Heart right ventricle (tissue), 16 donors: Measurements from ENCODE around the gene MACROH2A1. TPM values are rescaled to one million over a fixed set of nuclear protein-coding genes. Genes with fewer than 3 reads are reported as not detected.

Experiments
- ATAC-seq, 8 donors: fragments of 200-7000 bp; cut with Tn5 transposase; one replicate each; pipeline ENCODE4 v1.9.1; 2020; ENCODE audit warnings: mild to moderate bottlenecking in 8 of 8, moderate library complexity in 8 of 8, moderate number of reproducible peaks in 1 of 8
- DNase-seq, 2 donors: peaks; one replicate each; pipeline ENCODE4 v3.0.0-alpha.2; 2020
- H3K27ac ChIP-seq, 10 donors: fragments of 200-600 bp; sonication (generic) in 2 of 10; one replicate each; pipeline versions ENCODE4 v1.5.0 to v1.8.0; 2020 to 2022; ENCODE audit warnings: mild to moderate bottlenecking in 3 of 10
- H3K27me3 ChIP-seq, 7 donors: fragments of 200-600 bp; one replicate each; pipeline ENCODE4 v1.8.0; 2021 to 2022; ENCODE audit warnings: mild to moderate bottlenecking in 2 of 7
- H3K36me3 ChIP-seq, 9 donors: fragments of 200-600 bp; sonication (generic) in 1 of 9; one replicate each; pipeline versions ENCODE4 v1.5.0 to v1.8.0; 2020 to 2022; ENCODE audit warnings: mild to moderate bottlenecking in 2 of 9
- H3K4me1 ChIP-seq, 9 donors: fragments of 200-600 bp; sonication (generic) in 1 of 9; one replicate each; pipeline versions ENCODE4 v1.5.0 to v1.8.0; 2020 to 2022; ENCODE audit warnings: mild to moderate bottlenecking in 4 of 9
- H3K4me3 ChIP-seq, 10 donors: fragments of 200-600 bp; sonication (generic) in 2 of 10; one replicate each; pipeline versions ENCODE4 v1.5.0 to v1.8.0; 2020 to 2022; ENCODE audit warnings: mild to moderate bottlenecking in 7 of 10, moderate library complexity in 2 of 10
- H3K9me3 ChIP-seq, 11 donors: fragments of 200-600 bp in 10 of 11; sonication (generic) in 2 of 11; one replicate each; pipeline versions ENCODE4 v1.5.0 to v1.8.0; 2013 to 2022; ENCODE audit warnings: mild to moderate bottlenecking in 2 of 11, control low read depth in 1 of 11, moderate library complexity in 1 of 11
- WGBS, 2 donors: extraction: QIAGEN DNeasy Blood & Tissue Kit; methylation state at CpG; one replicate each; pipeline ENCODE4 v1.1.7; 2013; ENCODE audit warnings: inconsistent platforms in 1 of 2; 5-methylcytosine and 5-hydroxymethylcytosine counted together
- intact Hi-C, 10 donors: fragments of 100-400 bp; cut with DNase I; formaldehyde crosslinking; loops; one replicate each; pipeline versions ENCODE4 v1.11.1 to v1.14.2; 2022
- polyA plus RNA-seq, 2 donors: library from polyadenylated mRNA; stranded (reverse); fragments of 200-250 nt; gene quantifications; one replicate each; pipeline ENCODE4 v1.2.3, GENCODE V29; 2013
- total RNA-seq, 10 donors: library from RNA; stranded (reverse); fragmentation: NEBNext Ultra II Directional in 3 of 10; extraction: Animal tissue kit (Norgen Biotek cat#: 25700) in 3 of 10; gene quantifications; one replicate each; pipeline versions ENCODE4 v1.2.1 to v1.2.4, GENCODE V29; 2021 to 2023
- TF ChIP-seq, protein P1 (sequence below), 9 donors: fragments of 200-600 bp; sonication (generic) in 2 of 9; IDR thresholded peaks; one replicate each; pipeline versions ENCODE4 v1.5.0 to v1.8.0; 2021 to 2022; ENCODE audit warnings: antibody characterized with exemption in 9 of 9, mild to moderate bottlenecking in 5 of 9, moderate library complexity in 1 of 9
- donor health status: Arrhythmogenic right ventricular cardiomyopathy.
- donor health status: ischemic (EF 13 %, LVEDD 7.1; RV severe dilation, severe dysfunction).
- donor health status: healthy with polysubstance abuse.
- donor health status: DM: no; HTN: yes; CAD: no.
- donor health status: DM: no; HTN: no; CAD: no.
- donor health status: ischemic (EF 25% LVEDD 6.9; RV normal size, moderate dysfunction).
- donor health status: ischemic (EF 25% LVEDD 5.7; RV mildly dilated, moderate dysfunction).
- donor health status: healthy.
- donor health status: DM: yes; HTN: yes; CAD: no.
- donor health status: Ischemic cardiomyopathy.
- donor health status: ischemic (EF 35%, LVEDD 5.7; RV mildly dilated, moderate dysfunction).
- donor health status: nonischemic (EF 11% LVEDD 7.7; RV severe dilation, severe dysfunction).
- donor health status: DM: yes; HTN: yes; CAD: no.
- donor health status: PGD.
- donor health status: ischemic (EF 29% LVEDD 5.4; RV normal size, mild dysfunction).
- donor health status: nonischemic (EF 23%, LVEDD 6.1; RV moderate dilation, normal function).

Gene MACROH2A1
- total and polyA plus RNA-seq, 12 donors, result 80.0 to 152 (median 101) TPM

DNA sequence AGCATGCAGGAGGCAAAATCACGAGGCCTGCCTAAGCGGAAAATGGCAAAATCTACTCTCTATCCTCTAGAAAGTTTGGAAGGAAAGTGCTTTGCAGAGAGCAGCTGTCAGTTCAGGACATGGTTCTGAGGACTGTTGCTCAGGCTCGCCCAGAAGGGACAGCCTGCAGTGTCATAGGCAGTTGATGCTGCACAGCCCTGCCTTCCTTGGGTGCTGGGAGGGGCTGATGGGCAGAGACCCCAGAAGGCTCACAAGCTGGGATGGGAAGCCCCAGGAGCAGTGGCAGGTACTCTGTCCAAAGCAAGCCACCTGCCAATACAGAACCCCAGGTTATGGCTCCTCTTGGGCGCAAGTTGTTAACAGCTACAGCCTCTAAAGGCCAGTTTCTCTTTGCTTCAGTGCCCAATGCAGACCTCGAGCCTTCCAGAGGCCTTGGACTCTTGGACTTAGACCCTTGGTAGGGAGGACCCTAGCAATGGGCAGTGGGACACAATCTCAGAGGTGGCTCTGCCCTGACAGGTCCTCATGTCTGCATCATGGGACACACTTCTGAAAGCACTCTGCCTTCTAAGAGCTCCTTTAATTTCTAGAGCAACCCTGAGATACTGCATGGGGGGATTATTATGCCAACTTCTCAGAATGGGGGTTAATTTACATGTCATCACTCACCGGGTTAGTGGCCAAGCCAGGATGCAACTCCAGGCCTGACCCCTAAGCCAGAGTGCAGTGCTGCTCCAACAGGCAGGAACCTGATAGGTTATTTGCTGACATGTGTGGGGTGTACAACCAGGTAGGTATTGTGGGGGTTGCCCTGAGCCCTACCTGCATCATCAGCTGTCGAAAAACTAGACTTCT lies 57.1 kb downstream of the MACROH2A1 start:
- DNase-seq (no peak), ATAC-seq (no peak)
- Histone ChIP-seq H3K4me1 (peaks cover 0 to 6% (median 0%) of the 10 kb centered on the region in 9 donors), H3K27me3 (no peaks in the 10 kb centered on the region), H3K4me3 (no peak overlapping the region), H3K27ac (no peak overlapping the region), H3K36me3 (peaks cover 0 to 100% (median 72%) of the 10 kb centered on the region in 9 donors), H3K9me3 (no peaks in the 10 kb centered on the region)
- intact Hi-C loops, result no loop called here
- WGBS, 2 donors, result 94 to 95% methylated on average over 7 of the region's 7 CpGs
- TF ChIP-seq, protein P1, sequence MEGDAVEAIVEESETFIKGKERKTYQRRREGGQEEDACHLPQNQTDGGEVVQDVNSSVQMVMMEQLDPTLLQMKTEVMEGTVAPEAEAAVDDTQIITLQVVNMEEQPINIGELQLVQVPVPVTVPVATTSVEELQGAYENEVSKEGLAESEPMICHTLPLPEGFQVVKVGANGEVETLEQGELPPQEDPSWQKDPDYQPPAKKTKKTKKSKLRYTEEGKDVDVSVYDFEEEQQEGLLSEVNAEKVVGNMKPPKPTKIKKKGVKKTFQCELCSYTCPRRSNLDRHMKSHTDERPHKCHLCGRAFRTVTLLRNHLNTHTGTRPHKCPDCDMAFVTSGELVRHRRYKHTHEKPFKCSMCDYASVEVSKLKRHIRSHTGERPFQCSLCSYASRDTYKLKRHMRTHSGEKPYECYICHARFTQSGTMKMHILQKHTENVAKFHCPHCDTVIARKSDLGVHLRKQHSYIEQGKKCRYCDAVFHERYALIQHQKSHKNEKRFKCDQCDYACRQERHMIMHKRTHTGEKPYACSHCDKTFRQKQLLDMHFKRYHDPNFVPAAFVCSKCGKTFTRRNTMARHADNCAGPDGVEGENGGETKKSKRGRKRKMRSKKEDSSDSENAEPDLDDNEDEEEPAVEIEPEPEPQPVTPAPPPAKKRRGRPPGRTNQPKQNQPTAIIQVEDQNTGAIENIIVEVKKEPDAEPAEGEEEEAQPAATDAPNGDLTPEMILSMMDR (IDR thresholded peaks at IDR 0.05), result no peak

DNA sequence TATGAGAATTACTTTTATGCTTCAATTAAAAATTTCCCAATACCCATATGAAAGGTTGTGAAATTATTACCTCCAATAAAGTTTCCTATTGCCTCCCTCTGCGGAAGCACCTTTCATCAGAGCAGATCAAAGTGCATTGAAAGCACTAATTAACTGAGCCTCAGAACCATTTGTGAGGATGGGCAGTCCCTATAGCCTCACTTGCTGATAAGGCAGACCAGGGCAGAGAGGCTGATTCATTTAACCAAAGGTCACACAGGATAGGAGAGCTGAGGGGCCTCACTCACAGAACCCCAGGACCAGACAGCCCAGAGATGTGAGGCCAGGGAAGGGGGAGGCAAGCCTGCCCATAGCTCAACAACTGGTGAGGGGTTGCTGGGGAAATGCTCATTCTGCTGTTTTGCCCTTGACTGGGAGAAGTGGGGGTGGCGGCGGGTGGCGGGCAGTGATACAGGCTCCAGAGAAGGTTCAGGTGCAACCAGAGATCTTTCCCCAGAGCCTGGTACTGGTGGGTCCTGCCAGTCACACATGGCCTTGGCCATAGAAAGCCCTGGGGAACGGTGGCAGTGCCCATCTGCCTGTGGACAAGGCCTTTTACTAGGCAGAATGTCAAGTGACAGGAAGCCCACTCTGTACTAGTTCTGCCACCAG lies 57.9 kb downstream of the MACROH2A1 start:
- WGBS, 2 donors, result 86 to 96% methylated on average over 5 of the region's 5 CpGs
- no peak for ATAC-seq
- Histone ChIP-seq H3K4me1 (peaks cover 0 to 12% (median 0%) of the 10 kb centered on the region in 9 donors), H3K27ac (no peak overlapping the region), H3K36me3 (peaks cover 0 to 100% (median 74%) of the 10 kb centered on the region in 9 donors), H3K9me3 (no peaks in the 10 kb centered on the region), H3K27me3 (no peaks in the 10 kb centered on the region), H3K4me3 (no peak overlapping the region)
- DNase-seq, result no peak
- intact Hi-C loops, result no loop called here
- TF ChIP-seq, protein P1 (IDR thresholded peaks at IDR 0.05), result no peak

DNA sequence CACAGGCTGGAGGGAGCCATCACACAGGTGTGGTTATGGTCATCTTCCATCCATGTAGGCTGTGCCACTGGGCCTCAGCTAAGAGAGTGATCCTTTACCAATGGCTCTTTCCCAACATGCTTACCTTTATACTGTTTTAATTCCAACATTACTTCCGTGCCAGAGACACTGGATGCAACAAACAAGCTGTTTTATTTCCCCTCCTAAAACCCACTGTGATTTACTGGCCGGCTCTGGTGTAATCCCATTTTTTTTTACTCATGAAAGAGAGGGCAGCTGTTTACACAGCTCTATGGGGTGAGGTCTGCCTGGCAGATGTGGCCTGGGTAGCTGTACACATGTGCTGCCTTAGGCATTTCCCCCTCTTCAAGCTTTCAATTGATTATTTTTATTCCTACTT lies 58.5 kb downstream of the MACROH2A1 start:
- ATAC-seq, result no peak
- intact Hi-C loops, result no loop called here

DNA sequence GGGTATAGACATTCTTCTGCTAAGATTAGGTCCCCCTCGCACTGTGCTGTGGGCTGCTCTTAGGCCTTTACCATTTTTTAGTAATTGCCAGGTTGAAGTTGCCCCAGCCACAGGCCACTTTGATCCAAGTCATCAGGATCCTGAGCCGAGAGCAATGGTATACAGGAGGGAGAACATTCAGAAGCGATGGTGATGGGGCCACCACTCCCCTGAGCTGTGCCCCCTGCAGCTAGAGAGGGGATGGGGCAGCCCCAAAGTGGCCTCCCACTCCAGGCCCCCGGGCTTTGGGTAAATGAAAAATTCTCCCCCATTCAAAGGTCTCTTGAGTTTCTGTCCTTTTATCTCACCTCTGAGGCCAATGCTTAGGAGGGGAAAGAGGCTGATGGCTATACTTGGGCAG lies 59.4 kb downstream of the MACROH2A1 start:
- 87 to 89% methylated on average over 4 of the region's 4 CpGs for WGBS, 2 donors
- Histone ChIP-seq H3K36me3 (peaks cover 0 to 100% (median 78%) of the 10 kb centered on the region in 9 donors), H3K9me3 (no peaks in the 10 kb centered on the region), H3K4me1 (peaks cover 0 to 25% (median 0%) of the 10 kb centered on the region in 9 donors), H3K4me3 (no peak overlapping the region), H3K27ac (no peak overlapping the region), H3K27me3 (no peaks in the 10 kb centered on the region)
- TF ChIP-seq, protein P1 (IDR thresholded peaks at IDR 0.05), result no peak
- DNase-seq, result no peak
- intact Hi-C loops, result loop anchor here in 3 of 10 donors (10.0 kb wide), 2 partner anchors 85 to 145 kb away; no protein-coding TSS in a partner anchor
- no peak for ATAC-seq

More for the DNA sequence above, 58.5 kb downstream of the MACROH2A1 start:
- Histone ChIP-seq H3K9me3 (no peaks in the 10 kb centered on the region), H3K36me3 (peaks cover 0 to 100% (median 75%) of the 10 kb centered on the region in 9 donors), H3K4me3 (no peak overlapping the region), H3K27me3 (no peaks in the 10 kb centered on the region), H3K27ac (no peak overlapping the region), H3K4me1 (peaks cover 0 to 17% (median 0%) of the 10 kb centered on the region in 9 donors)
- TF ChIP-seq, protein P1 (IDR thresholded peaks at IDR 0.05), result no peak
- DNase-seq, result no peak
- 83 to 85% methylated on average over 2 of the region's 2 CpGs for WGBS, 2 donors
